ENCODE results near the gene TDO2.

The TDO2 gene

GRCh38 chr4:155907556-155907955, 4.1 kb downstream of the TDO2 start:
- H3K27ac ChIP-seq: no peak overlapping the region
- TF ChIP-seq CTCF (conservative IDR thresholded peaks at IDR 0.05): no peak
- no peak for TF ChIP-seq ZFX (IDR thresholded peaks at IDR 0.05)

DNA sequence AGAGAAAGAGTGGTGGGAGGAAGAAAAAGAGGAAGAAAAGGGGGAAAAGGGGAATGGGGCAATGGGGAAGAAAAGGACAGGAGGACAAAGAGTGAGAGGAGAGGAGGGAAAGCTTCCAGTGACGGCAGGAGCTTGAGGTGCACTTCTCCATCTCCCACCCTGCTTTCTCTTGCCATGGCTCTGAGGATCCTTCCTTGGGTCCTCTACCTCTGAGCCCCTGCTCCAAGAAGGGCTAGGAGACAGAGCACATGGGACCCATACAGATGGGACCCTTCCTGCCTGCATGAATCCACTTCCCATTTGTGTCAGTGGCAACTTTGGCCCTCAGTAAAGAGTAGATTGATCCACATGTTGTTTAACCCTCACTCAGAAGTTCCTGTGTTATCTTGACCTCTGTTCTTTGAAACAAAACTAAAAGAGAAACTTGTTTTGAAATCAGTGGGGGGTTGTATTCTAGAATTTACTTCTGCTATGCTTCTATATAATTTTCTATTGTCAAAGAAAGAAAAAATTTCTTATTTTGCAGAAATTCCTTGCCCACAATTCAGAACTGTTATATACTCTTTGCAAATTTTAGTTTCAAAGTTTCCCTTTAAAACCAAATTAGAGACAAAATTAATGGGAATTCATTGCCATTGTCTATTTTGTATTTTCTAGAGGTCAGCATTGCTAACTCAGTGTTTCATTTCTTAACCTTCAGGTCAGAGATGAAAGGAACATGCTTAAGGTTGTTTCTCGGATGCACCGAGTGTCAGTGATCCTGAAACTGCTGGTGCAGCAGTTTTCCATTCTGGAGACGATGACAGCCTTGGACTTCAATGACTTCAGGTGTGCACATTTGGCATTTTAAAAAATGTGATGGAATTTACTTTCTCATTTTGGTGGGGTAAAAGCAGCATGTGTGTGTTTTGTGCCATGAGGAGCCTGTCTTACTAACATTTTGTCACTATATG, 5.0 kb downstream of the TDO2 start:
- H3K27ac ChIP-seq: no peak overlapping the region
- TF ChIP-seq ZFX (IDR thresholded peaks at IDR 0.05) (no peak), CTCF (conservative IDR thresholded peaks at IDR 0.05) (no peak)

- TF ChIP-seq CTCF (conservative IDR thresholded peaks at IDR 0.05) (no peak), ZFX (IDR thresholded peaks at IDR 0.05) (no peak)
- no peak overlapping the region for H3K27ac ChIP-seq
Measured at GRCh38 chr4:155909615-155910226, 6.2 kb downstream of the TDO2 start.

DNA sequence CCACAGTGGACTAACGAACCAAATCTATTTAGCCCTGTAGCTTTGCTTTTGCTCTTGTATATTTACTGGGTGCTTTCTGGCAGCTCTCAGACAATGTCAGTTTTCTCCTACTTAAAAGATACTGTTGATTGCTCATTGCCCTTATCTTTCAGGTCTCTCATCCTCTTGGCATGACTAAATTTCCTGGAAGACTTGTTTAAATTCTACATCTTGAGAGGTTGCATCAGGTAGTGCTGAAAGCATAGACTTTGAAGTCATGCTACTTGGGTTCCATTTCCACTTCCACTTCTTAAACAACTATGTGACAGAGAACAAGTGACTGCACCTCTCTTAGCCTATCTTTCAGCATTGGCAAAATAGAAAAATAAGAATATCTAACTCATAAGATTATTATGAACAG, 8.4 kb downstream of the TDO2 start:
- TF ChIP-seq CTCF (conservative IDR thresholded peaks at IDR 0.05) (no peak), ZFX (IDR thresholded peaks at IDR 0.05) (no peak)
- no peak overlapping the region for H3K27ac ChIP-seq

DNA sequence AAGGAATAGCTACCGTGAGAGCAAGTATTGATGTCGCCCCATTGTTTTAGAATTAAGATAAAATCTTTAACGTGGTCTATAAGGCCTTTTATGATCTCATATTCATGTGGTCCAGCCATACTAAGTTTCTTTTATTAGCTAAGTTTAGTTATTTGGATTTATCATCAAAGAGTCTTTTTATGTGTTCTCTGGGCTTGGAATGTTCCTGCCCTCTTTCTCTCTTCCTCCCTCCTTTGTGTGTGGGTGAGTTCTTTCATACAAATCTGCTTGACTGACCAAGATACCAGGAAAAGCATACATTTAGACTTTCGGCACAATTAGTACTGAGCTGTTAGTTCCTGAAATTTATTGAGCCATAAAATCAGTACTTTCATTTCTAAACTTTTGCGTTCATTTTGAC, 11.3 kb downstream of the TDO2 start:
- no peak for TF ChIP-seq ZFX (IDR thresholded peaks at IDR 0.05)
- no peak for TF ChIP-seq CTCF (conservative IDR thresholded peaks at IDR 0.05)
- H3K27ac ChIP-seq: no peak overlapping the region

DNA sequence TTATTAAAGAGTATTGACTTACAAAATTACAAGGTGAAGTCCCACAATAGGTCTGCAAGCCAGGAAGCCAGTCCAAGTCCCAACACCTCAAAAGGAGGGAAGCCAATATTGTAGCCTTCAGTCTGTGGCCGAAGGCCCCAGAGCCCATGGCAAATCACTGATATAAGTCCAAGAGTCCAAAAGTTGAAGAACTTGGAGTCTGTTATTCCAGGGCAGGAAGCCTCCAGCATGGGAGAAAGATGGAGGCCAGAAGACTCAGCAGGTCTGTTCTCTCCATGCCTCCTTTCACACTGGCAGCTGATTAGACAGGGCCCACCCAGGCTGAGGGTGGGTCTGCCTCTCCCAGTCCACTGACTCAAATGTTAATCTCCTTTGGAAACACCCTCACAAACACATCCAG, 18.1 kb downstream of the TDO2 start:
- no peak overlapping the region for H3K27ac ChIP-seq
- TF ChIP-seq CTCF (conservative IDR thresholded peaks at IDR 0.05) (no peak), ZFX (IDR thresholded peaks at IDR 0.05) (no peak)

- no peak overlapping the region for H3K27ac ChIP-seq
- TF ChIP-seq CTCF (conservative IDR thresholded peaks at IDR 0.05) (no peak), ZFX (IDR thresholded peaks at IDR 0.05) (no peak)
Measured at GRCh38 chr4:155924637-155925036, 21.1 kb downstream of the TDO2 start.
